ENCODE data around the gene RNF145.

Gene RNF145

GRCh38 chr5:159216454-159216853, 7.1 kb upstream of the RNF145 start:
- no peak for DNase-seq

- DNase-seq, result no peak
Measured at GRCh38 chr5:159215886-159216285, 6.5 kb upstream of the RNF145 start.

- DNase-seq, result no peak
Measured at GRCh38 chr5:159214486-159215271, 5.3 kb upstream of the RNF145 start.

GRCh38 chr5:159212657-159213462, 3.5 kb upstream of the RNF145 start:
- no peak for DNase-seq

- peak; percentile 30 for DNase-seq
Measured at GRCh38 chr5:159211729-159212174, 2.4 kb upstream of the RNF145 start.

GRCh38 chr5:159210846-159211245, 1.5 kb upstream of the RNF145 start:
- DNase-seq, result no peak

- no peak for DNase-seq
Measured at GRCh38 chr5:159210210-159210661, 883 bp upstream of the RNF145 start.

GRCh38 chr5:159208514-159209437, 577 bp downstream of the RNF145 start:
- peak; percentile 86 for DNase-seq

- peak; percentile 94 for DNase-seq
Measured at GRCh38 chr5:159207686-159208513, 1.5 kb downstream of the RNF145 start.

- no peak for DNase-seq
Measured at GRCh38 chr5:159207222-159207685, 2.1 kb downstream of the RNF145 start.

GRCh38 chr5:159206818-159207217, 2.5 kb downstream of the RNF145 start:
- DNase-seq, result peak; percentile 40

GRCh38 chr5:159206368-159206767, 3.0 kb downstream of the RNF145 start:
- DNase-seq, result no peak

GRCh38 chr5:159203351-159203750, 6.0 kb downstream of the RNF145 start:
- no peak for DNase-seq

GRCh38 chr5:159202151-159202550, 7.2 kb downstream of the RNF145 start:
- DNase-seq, result no peak

GRCh38 chr5:159199780-159200179, 9.6 kb downstream of the RNF145 start:
- no peak for DNase-seq

- DNase-seq, result no peak
Measured at GRCh38 chr5:159199225-159199624, 10.1 kb downstream of the RNF145 start.

GRCh38 chr5:159198063-159199036, 11.0 kb downstream of the RNF145 start:
- DNase-seq, result no peak

GRCh38 chr5:159195775-159196174, 13.6 kb downstream of the RNF145 start:
- no peak for DNase-seq

- DNase-seq, result no peak
Measured at GRCh38 chr5:159190170-159190569, 19.2 kb downstream of the RNF145 start.

- no peak for DNase-seq
Measured at GRCh38 chr5:159189310-159189709, 20.0 kb downstream of the RNF145 start.
